ENCODE data around the gene C17orf113.

Gene C17orf113

GRCh38 chr17:42050393-42051012, at the start of gene C17orf113:
Gene C17orf113, minus strand, starts transcription at chr17:42050601. Its CDS starts 7,225 bp downstream, at chr17:42043376.
- TF ChIP-seq CREB1 (IDR thresholded peaks at IDR 0.05; ENCODE audit: low read depth) (no peak), EGR1 (IDR thresholded peaks at IDR 0.05) (no peak; the same call in 1 of the 2 replicates), YY1 (IDR thresholded peaks at IDR 0.05; ENCODE audit: low read depth) (peak; percentile 78), TCF12 (IDR thresholded peaks at IDR 0.05; ENCODE audit: low read depth) (no peak), ZBTB7A (IDR thresholded peaks at IDR 0.05; ENCODE audit: low read depth) (peak; percentile 54; the same call in 1 of the 2 replicates), TEAD4 (IDR thresholded peaks at IDR 0.05) (no peak), EP300 (IDR thresholded peaks at IDR 0.05; ENCODE audit: borderline replicate concordance) (no peak), TAF1 (IDR thresholded peaks at IDR 0.05; ENCODE audit: low read depth) (0 out of 2 replicates have a peak, but pooled peaks have one; percentile 49), CEBPB (IDR thresholded peaks at IDR 0.05) (no peak), MAX (IDR thresholded peaks at IDR 0.05) (no peak), RAD21 (IDR thresholded peaks at IDR 0.05; ENCODE audit: low read depth) (peak; percentile 34; the same call in 1 of the 2 replicates)
- TF ChIP-seq, protein P1, sequence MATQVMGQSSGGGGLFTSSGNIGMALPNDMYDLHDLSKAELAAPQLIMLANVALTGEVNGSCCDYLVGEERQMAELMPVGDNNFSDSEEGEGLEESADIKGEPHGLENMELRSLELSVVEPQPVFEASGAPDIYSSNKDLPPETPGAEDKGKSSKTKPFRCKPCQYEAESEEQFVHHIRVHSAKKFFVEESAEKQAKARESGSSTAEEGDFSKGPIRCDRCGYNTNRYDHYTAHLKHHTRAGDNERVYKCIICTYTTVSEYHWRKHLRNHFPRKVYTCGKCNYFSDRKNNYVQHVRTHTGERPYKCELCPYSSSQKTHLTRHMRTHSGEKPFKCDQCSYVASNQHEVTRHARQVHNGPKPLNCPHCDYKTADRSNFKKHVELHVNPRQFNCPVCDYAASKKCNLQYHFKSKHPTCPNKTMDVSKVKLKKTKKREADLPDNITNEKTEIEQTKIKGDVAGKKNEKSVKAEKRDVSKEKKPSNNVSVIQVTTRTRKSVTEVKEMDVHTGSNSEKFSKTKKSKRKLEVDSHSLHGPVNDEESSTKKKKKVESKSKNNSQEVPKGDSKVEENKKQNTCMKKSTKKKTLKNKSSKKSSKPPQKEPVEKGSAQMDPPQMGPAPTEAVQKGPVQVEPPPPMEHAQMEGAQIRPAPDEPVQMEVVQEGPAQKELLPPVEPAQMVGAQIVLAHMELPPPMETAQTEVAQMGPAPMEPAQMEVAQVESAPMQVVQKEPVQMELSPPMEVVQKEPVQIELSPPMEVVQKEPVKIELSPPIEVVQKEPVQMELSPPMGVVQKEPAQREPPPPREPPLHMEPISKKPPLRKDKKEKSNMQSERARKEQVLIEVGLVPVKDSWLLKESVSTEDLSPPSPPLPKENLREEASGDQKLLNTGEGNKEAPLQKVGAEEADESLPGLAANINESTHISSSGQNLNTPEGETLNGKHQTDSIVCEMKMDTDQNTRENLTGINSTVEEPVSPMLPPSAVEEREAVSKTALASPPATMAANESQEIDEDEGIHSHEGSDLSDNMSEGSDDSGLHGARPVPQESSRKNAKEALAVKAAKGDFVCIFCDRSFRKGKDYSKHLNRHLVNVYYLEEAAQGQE (IDR thresholded peaks at IDR 0.05; ENCODE audit: low read depth) = no peak
- TF ChIP-seq, protein P2, sequence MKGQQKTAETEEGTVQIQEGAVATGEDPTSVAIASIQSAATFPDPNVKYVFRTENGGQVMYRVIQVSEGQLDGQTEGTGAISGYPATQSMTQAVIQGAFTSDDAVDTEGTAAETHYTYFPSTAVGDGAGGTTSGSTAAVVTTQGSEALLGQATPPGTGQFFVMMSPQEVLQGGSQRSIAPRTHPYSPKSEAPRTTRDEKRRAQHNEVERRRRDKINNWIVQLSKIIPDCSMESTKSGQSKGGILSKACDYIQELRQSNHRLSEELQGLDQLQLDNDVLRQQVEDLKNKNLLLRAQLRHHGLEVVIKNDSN (IDR thresholded peaks at IDR 0.05) = no peak

- TF ChIP-seq EGR1 (IDR thresholded peaks at IDR 0.05) (no peak), CEBPB (IDR thresholded peaks at IDR 0.05) (no peak), YY1 (IDR thresholded peaks at IDR 0.05; ENCODE audit: low read depth) (no peak), TCF12 (IDR thresholded peaks at IDR 0.05; ENCODE audit: low read depth) (no peak), ZBTB7A (IDR thresholded peaks at IDR 0.05; ENCODE audit: low read depth) (no peak), EP300 (IDR thresholded peaks at IDR 0.05; ENCODE audit: borderline replicate concordance) (no peak), TEAD4 (IDR thresholded peaks at IDR 0.05) (no peak), RAD21 (IDR thresholded peaks at IDR 0.05; ENCODE audit: low read depth) (no peak), TAF1 (IDR thresholded peaks at IDR 0.05; ENCODE audit: low read depth) (no peak), NFIC (IDR thresholded peaks at IDR 0.05) (no peak), FOXM1 (IDR thresholded peaks at IDR 0.05; ENCODE audit: borderline replicate concordance, low read depth) (no peak), CREB1 (IDR thresholded peaks at IDR 0.05; ENCODE audit: low read depth) (no peak), MAX (IDR thresholded peaks at IDR 0.05) (no peak)
- TF ChIP-seq, protein P1 (IDR thresholded peaks at IDR 0.05; ENCODE audit: low read depth) = no peak
- TF ChIP-seq, protein P2 (IDR thresholded peaks at IDR 0.05) = no peak
Measured at GRCh38 chr17:42098730-42099399, 48.5 kb upstream of the C17orf113 start.

DNA sequence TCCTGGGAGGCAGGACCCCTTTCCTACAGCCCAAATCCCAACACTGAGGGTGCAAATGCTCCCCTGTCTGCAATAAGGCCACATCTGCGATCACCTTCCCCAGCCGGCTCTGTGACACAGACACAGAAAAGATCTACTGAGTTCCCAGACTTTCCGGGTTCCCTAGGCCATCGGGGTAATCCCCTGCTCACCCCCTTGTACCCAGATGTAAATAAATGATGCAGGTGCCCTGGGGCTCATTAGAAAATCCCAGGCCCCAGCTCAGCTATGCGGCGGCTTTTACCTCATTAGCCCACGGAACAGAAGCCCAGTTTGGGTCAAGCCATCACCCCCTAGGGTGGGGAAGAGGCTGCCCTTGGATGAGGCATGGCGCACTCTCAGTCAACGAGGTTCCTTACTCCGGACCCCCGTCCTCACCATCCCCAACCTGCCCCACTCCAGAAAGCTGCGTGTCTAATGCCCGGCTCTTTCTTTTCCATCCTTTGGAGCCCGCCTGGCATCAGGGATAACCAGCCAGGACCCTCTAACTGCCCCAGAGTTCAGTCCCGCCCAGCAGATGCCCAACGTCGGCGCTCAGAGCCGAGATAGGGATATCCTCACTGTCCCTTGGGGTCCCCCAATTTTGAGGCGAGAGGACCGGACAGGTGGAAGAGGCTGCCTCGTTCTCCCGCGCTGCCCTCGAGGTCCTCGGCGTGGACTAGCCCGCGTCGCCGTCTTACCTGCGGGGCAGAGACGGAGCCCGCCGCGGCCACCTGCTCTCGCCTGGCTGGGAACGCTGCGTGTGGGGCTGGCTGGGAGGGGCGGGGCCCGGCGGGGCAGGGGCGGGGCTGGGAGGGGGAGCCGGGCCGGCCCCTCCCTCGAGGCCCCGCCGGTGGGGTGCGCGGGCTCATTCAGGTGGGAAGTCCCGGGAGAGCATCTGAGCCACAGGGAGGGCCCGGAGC, 47.6 kb upstream of the C17orf113 start, which contains the start of gene ZNF385C:
TSS of gene ZNF385C (minus strand) at position 783 of the 941 bp plus-strand sequence. CDS start 35,417 bp downstream, outside the sequence.
- TF ChIP-seq RAD21 (IDR thresholded peaks at IDR 0.05; ENCODE audit: low read depth) = no peak
- no peak for TF ChIP-seq TEAD4 (IDR thresholded peaks at IDR 0.05)
- TF ChIP-seq MAX (IDR thresholded peaks at IDR 0.05) = peak; percentile 85

DNA sequence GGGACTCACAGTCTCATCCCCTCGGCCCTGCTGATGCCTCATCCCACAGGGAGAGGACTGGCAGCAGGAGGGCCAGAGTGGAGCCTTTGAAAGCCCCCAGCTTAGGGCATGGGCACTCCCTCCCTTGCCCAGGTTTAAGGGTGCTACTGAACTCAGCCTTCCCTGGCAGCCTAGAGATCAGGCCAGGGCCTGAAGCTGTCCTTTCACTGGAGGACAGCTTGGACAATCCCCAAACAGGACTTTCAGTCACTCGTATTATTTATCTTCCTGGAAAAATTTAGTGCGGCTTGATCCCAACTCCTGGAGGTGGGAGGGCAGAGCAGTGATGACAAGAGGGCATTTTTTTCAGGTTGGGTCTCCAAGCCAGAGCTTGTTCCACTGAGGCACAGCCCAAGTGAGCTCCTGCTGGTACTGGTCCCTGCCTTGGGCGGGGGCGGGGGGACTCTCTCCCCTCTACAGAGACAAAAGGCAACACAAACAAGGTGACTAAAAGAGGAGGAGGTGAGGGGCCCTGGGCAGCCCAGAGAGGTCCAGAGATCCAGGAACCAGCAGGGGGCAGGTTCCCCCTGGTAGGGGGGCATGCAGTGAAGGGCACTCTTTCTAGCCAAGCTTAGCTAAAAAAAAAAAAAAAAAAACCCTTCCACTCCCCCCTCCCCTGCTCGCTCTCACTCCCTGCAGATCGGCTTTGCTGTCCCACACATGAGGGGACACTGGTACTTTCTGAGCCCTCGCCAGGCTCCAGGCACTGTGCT, 46.1 kb upstream of the C17orf113 start:
- TF ChIP-seq FOXM1 (IDR thresholded peaks at IDR 0.05; ENCODE audit: borderline replicate concordance, low read depth) (no peak), NFIC (IDR thresholded peaks at IDR 0.05) (no peak), RAD21 (IDR thresholded peaks at IDR 0.05; ENCODE audit: low read depth) (no peak), YY1 (IDR thresholded peaks at IDR 0.05; ENCODE audit: low read depth) (no peak), TCF12 (IDR thresholded peaks at IDR 0.05; ENCODE audit: low read depth) (no peak), EP300 (IDR thresholded peaks at IDR 0.05; ENCODE audit: borderline replicate concordance) (no peak), ZBTB7A (IDR thresholded peaks at IDR 0.05; ENCODE audit: low read depth) (no peak), CREB1 (IDR thresholded peaks at IDR 0.05; ENCODE audit: low read depth) (no peak), MAX (IDR thresholded peaks at IDR 0.05) (no peak)
- TF ChIP-seq, protein P2 (IDR thresholded peaks at IDR 0.05) = no peak

Data from Ishikawa (cell line).